Measurements from ENCODE around the gene RAPGEF3.

The RAPGEF3 gene

GRCh38 chr12:47755655-47756562 is 2.8 kb downstream of the RAPGEF3 start:
- peak; percentile 76 for DNase-seq

- DNase-seq, result peak; percentile 70
Measured at GRCh38 chr12:47754881-47755280, 3.8 kb downstream of the RAPGEF3 start.

- DNase-seq, result peak; percentile 54
Measured at GRCh38 chr12:47754126-47754525, 4.6 kb downstream of the RAPGEF3 start.

- peak; percentile 66 for DNase-seq
Measured at GRCh38 chr12:47753021-47754001, 5.4 kb downstream of the RAPGEF3 start.

GRCh38 chr12:47752552-47752951 is 6.1 kb downstream of the RAPGEF3 start:
- DNase-seq, result no peak

GRCh38 chr12:47752121-47752520 is 6.6 kb downstream of the RAPGEF3 start:
- DNase-seq, result no peak

- peak; percentile 59 for DNase-seq
Measured at GRCh38 chr12:47751561-47751960, 7.1 kb downstream of the RAPGEF3 start.

- DNase-seq, result no peak
Measured at GRCh38 chr12:47750916-47751470, 7.7 kb downstream of the RAPGEF3 start.

- no peak for DNase-seq
Measured at GRCh38 chr12:47750229-47750798, 8.4 kb downstream of the RAPGEF3 start.

- DNase-seq, result no peak
Measured at GRCh38 chr12:47748899-47749298, 9.8 kb downstream of the RAPGEF3 start.

GRCh38 chr12:47748507-47748828 is 10.2 kb downstream of the RAPGEF3 start:
- DNase-seq, result no peak

- DNase-seq, result no peak
Measured at GRCh38 chr12:47747596-47748506, 10.8 kb downstream of the RAPGEF3 start.

GRCh38 chr12:47747126-47747525 is 11.6 kb downstream of the RAPGEF3 start:
- DNase-seq, result peak; percentile 73

- DNase-seq, result no peak
Measured at GRCh38 chr12:47746523-47746922, 12.2 kb downstream of the RAPGEF3 start.

GRCh38 chr12:47746073-47746472 is 12.6 kb downstream of the RAPGEF3 start:
- no peak for DNase-seq

GRCh38 chr12:47745485-47746041 is 13.1 kb downstream of the RAPGEF3 start:
- no peak for DNase-seq

GRCh38 chr12:47744778-47745436 is 13.8 kb downstream of the RAPGEF3 start:
- no peak for DNase-seq

- peak; percentile 76 for DNase-seq
Measured at GRCh38 chr12:47744005-47744651, 14.6 kb downstream of the RAPGEF3 start.

- DNase-seq, result no peak
Measured at GRCh38 chr12:47743311-47743860, 15.3 kb downstream of the RAPGEF3 start.

GRCh38 chr12:47742253-47742825 is 16.3 kb downstream of the RAPGEF3 start:
- peak; percentile 56 for DNase-seq

Measured in RPMI8226 (cell line).